A549 (cell line): ENCODE measurements around the gene COL2A1. TPM values are rescaled to one million over a fixed set of nuclear protein-coding genes. Genes with fewer than 3 reads are reported as not detected.

Experiments used
- ATAC-seq, 2 experiments: fragments of 200-7000 bp in 1 of 2; fragments of >200 bp in 1 of 2; cut with Nextera tagmentation in 1 of 2; cut with Tn5 transposase in 1 of 2; 3 replicates each; pipeline versions ENCODE4 v1.8.0 to v1.9.1; 2018 to 2020; ENCODE audit warnings: mild to moderate bottlenecking in 1 of 2, moderate library complexity in 1 of 2
- CTCF ChIA-PET: fragments of 300-600 bp; sonication (Branson Sonifier 250); formaldehyde crosslinking; extraction: SDS; loops from one replicate; lab custom pipeline; 2021; ENCODE audit warnings: antibody characterized with exemption, inconsistent platforms; lab: Yijun Ruan, JAX
- POLR2A ChIA-PET: fragments of 350-600 bp; formaldehyde crosslinking; extraction: SDS; loops from one replicate; lab custom pipeline; 2021; ENCODE audit warnings: antibody characterized with exemption, inconsistent platforms; lab: Yijun Ruan, JAX
- DNase-seq, 2 experiments: peaks; one replicate each; pipeline versions ENCODE4 v3.0.0 to v3.0.0-alpha.2; 2011 to 2016; ENCODE audit warnings: low read depth in 1 of 2, low spot score in 1 of 2
- FAIRE-seq: peaks from 2 replicates; lab custom pipeline; 2011; peaks lifted over from hg19 to GRCh38; lab: Jason Lieb, UNC
- H3K27ac ChIP-seq, 2 experiments: fragments of >200 bp; sonication (Bioruptor Twin); formaldehyde crosslinking; 3 replicates each; pipeline ENCODE4 v1.5.1; 2016 to 2017
- H3K4me1 ChIP-seq: fragments of >200 bp; sonication (Bioruptor Twin); formaldehyde crosslinking; 3 replicates; pipeline ENCODE4 v1.6.1; 2016
- H3K4me2 ChIP-seq: fragments of >200 bp; sonication (Bioruptor Twin); formaldehyde crosslinking; 3 replicates; pipeline ENCODE4 v1.6.1; 2016
- H3K4me3 ChIP-seq: fragments of >200 bp; sonication (Bioruptor Twin); formaldehyde crosslinking; 3 replicates; pipeline ENCODE4 v1.5.1; 2016
- H3K9me3 ChIP-seq: fragments of >200 bp; sonication (Bioruptor Twin); formaldehyde crosslinking; 3 replicates; pipeline ENCODE4 v1.6.1; 2016
- CBX2 ChIP-seq: fragments of 200-600 bp; sonication (generic); IDR thresholded peaks from 2 replicates; pipeline ENCODE4 v1.6.1; 2016; ENCODE audit warnings: low read depth, mild to moderate bottlenecking, borderline replicate concordance
- CEBPB ChIP-seq, 2 experiments: fragments of >200 bp in 1 of 2; sonication (Bioruptor Twin) in 1 of 2; formaldehyde crosslinking in 1 of 2; IDR thresholded peaks; 2 replicates each; pipeline ENCODE4 v1.6.1; 2012 to 2016
- E2F6 ChIP-seq: IDR thresholded peaks from 2 replicates; pipeline ENCODE4 v1.6.1; 2012; ENCODE audit warnings: low read depth, borderline replicate concordance
- EHF ChIP-seq: fragments of 250-450 bp; sonication (Bioruptor Pico); IDR thresholded peaks from 2 replicates; pipeline ENCODE4 v1.5.0; 2020; ENCODE audit warnings: mild to moderate bottlenecking
- EHMT2 ChIP-seq: fragments of 200-600 bp; sonication (generic); IDR thresholded peaks from 2 replicates; pipeline ENCODE4 v1.6.1; 2016; ENCODE audit warnings: antibody characterized with exemption, low read depth, mild to moderate bottlenecking, moderate library complexity
- ELK1 ChIP-seq: fragments of 150-350 bp; IDR thresholded peaks from 2 replicates; pipeline ENCODE4 v1.6.1; 2014; ENCODE audit warnings: low read depth, mild to moderate bottlenecking, low read length
- ESRRA ChIP-seq: fragments of 150-350 bp; IDR thresholded peaks from 2 replicates; pipeline ENCODE4 v1.6.1; 2014; ENCODE audit warnings: mild to moderate bottlenecking, low read length, borderline replicate concordance
- HDAC2 ChIP-seq: fragments of 200-600 bp; sonication (generic); IDR thresholded peaks from 2 replicates; pipeline ENCODE4 v1.6.1; 2016
- HOXB5 ChIP-seq: fragments of 250-450 bp; sonication (Bioruptor Pico); IDR thresholded peaks from 2 replicates; pipeline ENCODE4 v1.5.0; 2020; ENCODE audit warnings: mild to moderate bottlenecking, moderate library complexity
- JUNB ChIP-seq: fragments of >200 bp; sonication (Bioruptor Twin); formaldehyde crosslinking; IDR thresholded peaks from 2 replicates; pipeline ENCODE4 v1.6.1; 2016
- KDM1A ChIP-seq: fragments of 200-600 bp; sonication (generic); IDR thresholded peaks from 2 replicates; pipeline ENCODE4 v1.6.1; 2016; ENCODE audit warnings: low read depth, mild to moderate bottlenecking
- KDM5A ChIP-seq: fragments of 200-600 bp; sonication (generic); IDR thresholded peaks from 2 replicates; pipeline ENCODE4 v1.6.1; 2016; ENCODE audit warnings: antibody characterized with exemption, mild to moderate bottlenecking
- MAFK ChIP-seq: fragments of 450-650 bp; IDR thresholded peaks from 2 replicates; pipeline ENCODE4 v1.6.1; 2014; ENCODE audit not compliant: partially characterized antibody
- MYC ChIP-seq: IDR thresholded peaks from 2 replicates; pipeline ENCODE4 v1.6.1; 2012; ENCODE audit warnings: mild to moderate bottlenecking, inconsistent platforms, low read length, improper control_type of control experiment, borderline replicate concordance
- NPAS2 ChIP-seq: fragments of 250-450 bp; sonication (Bioruptor Pico); IDR thresholded peaks from 2 replicates; pipeline ENCODE4 v1.8.0; 2022; ENCODE audit warnings: mild to moderate bottlenecking, moderate library complexity, borderline replicate concordance
- POLR2A ChIP-seq: IDR thresholded peaks from 2 replicates; pipeline ENCODE4 v1.6.1; 2012; ENCODE audit warnings: mild to moderate bottlenecking, low read length
- POLR2AphosphoS2 ChIP-seq: conservative IDR thresholded peaks from 2 replicates; pipeline ENCODE4 v1.6.1; 2012; ENCODE audit warnings: low read length, improper control_type of control experiment, inconsistent platforms
- REST ChIP-seq: fragments of 200-600 bp; sonication (generic); IDR thresholded peaks from 2 replicates; pipeline ENCODE4 v1.6.1; 2016; ENCODE audit warnings: antibody characterized with exemption, mild to moderate bottlenecking, moderate library complexity
- TFCP2L1 ChIP-seq: fragments of 250-450 bp; sonication (Bioruptor Pico); IDR thresholded peaks from 2 replicates; pipeline ENCODE4 v1.5.0; 2021; ENCODE audit warnings: mild to moderate bottlenecking
- TP53 ChIP-seq: fragments of 250-450 bp; sonication (Bioruptor Pico); IDR thresholded peaks from 2 replicates; pipeline ENCODE4 v1.5.0; 2021; ENCODE audit warnings: mild to moderate bottlenecking, moderate library complexity
- ZC3H11A ChIP-seq: fragments of 450-650 bp; IDR thresholded peaks from 2 replicates; pipeline ENCODE4 v1.6.1; 2014; ENCODE audit warnings: antibody characterized with exemption, mild to moderate bottlenecking
- WGBS: methylation state at CpG from one replicate; pipeline ENCODE4 v1.1.6; 2017; ENCODE audit errors: missing lambda C conversion rate; 5-methylcytosine and 5-hydroxymethylcytosine counted together
- polyA plus RNA-seq, 4 experiments: library from polyadenylated mRNA; depleted of rRNA in 3 of 4; stranded (reverse); fragments of >200 nt; fragmentation: RNase III in 1 of 4; extraction: RNeasy Plus Mini Kit Qiagen cat#74134 plus additional on column Dnase treatment in 1 of 4; gene quantifications; 2 replicates in 3 of 4; 3 replicates in 1 of 4; pipeline ENCODE4 v1.2.3, GENCODE V29; 2011 to 2017

The COL2A1 gene
- polyA plus RNA-seq, 2 of the 4 experiments (the other 2 are of a cell fraction) = 0.01 TPM; not detected in 1

- Histone ChIP-seq H3K9me3 (no peaks in the 10 kb centered on the region), H3K4me3 (no peak overlapping the region), H3K4me1 (no peaks in the 10 kb centered on the region), H3K4me2 (no peak overlapping the region), H3K27ac (no peak overlapping the region)
- ATAC-seq (no peak), DNase-seq (no peak), FAIRE-seq (no peak)
- POLR2A ChIA-PET = no interaction called here
- TF ChIP-seq ZC3H11A = no peak
- TF ChIP-seq REST = no peak
- no peak for TF ChIP-seq EHMT2
- no peak for TF ChIP-seq CBX2
- TF ChIP-seq MYC = no peak
- TF ChIP-seq CEBPB (IDR thresholded peaks at IDR 0.05) = no peak
- no peak for TF ChIP-seq POLR2A
- no peak for TF ChIP-seq TP53
- TF ChIP-seq NPAS2 (CRISPR knock-in tag) = no peak
- TF ChIP-seq ELK1 = no peak
- no peak for TF ChIP-seq EHF (CRISPR knock-in tag)
- TF ChIP-seq KDM1A = no peak
- no peak for TF ChIP-seq KDM5A
- TF ChIP-seq MAFK = no peak
- TF ChIP-seq POLR2AphosphoS2 = no peak
- TF ChIP-seq HDAC2 = no peak
- CTCF ChIA-PET = interaction anchor here (0.6 to 1.2 kb wide), 2 partner anchors 21 to 23 kb away, joined by 3 read pairs; no protein-coding TSS in a partner anchor
- WGBS = 87% methylated on average over 2 of the region's 2 CpGs
Observed at GRCh38 chr12:48045965-48046518, 41.8 kb upstream of the COL2A1 start.

GRCh38 chr12:48045061-48045846 is 41.0 kb upstream of the COL2A1 start:
- DNase-seq (no peak), FAIRE-seq (no peak), ATAC-seq (no peak)
- CTCF ChIA-PET = interaction anchor here (0.6 kb wide), 1 partner anchor 20 kb away, joined by 3 read pairs; no protein-coding TSS in a partner anchor
- H3K9me3 ChIP-seq = no peaks in the 10 kb centered on the region
- no peaks in the 10 kb centered on the region for H3K4me1 ChIP-seq
- POLR2A ChIA-PET = no interaction called here
- no peak overlapping the region for H3K27ac ChIP-seq
- no peak for TF ChIP-seq HOXB5 (CRISPR knock-in tag)
- no peak for TF ChIP-seq TFCP2L1 (CRISPR knock-in tag)
- no peak for TF ChIP-seq ESRRA
- no peak for TF ChIP-seq JUNB
- TF ChIP-seq E2F6 = no peak
- H3K4me2 ChIP-seq = no peak overlapping the region
- WGBS = 91% methylated on average over 6 of the region's 6 CpGs
- no peak overlapping the region for H3K4me3 ChIP-seq
